Pulmonary artery endothelial cell (primary cell): ENCODE measurements around the gene COQ6. TPM values are rescaled to one million over a fixed set of nuclear protein-coding genes. Genes with fewer than 3 reads are reported as not detected.
"Not testable (repeated sequence)": the region's sequence is repeated elsewhere in the genome, so short reads cannot be mapped to it uniquely, and the experiment has no call there.

Source experiments
- DNase-seq: peaks from one replicate; pipeline ENCODE4 v3.0.0-alpha.2; 2011; ENCODE audit warnings: low read depth, low spot score
- total RNA-seq: library from RNA; depleted of rRNA; stranded (reverse); fragments of >200 nt; gene quantifications from 2 replicates; pipeline ENCODE4 v1.2.3, GENCODE V29; 2014

COQ6 gene
- total RNA-seq, 1 donor from 2014 or later: 17.5 TPM

- DNase-seq: no peak
Observed at GRCh38 chr14:73977896-73978295, 27.8 kb downstream of the COQ6 start.

GRCh38 chr14:73988065-73988464, 38.0 kb downstream of the COQ6 start:
- DNase-seq: no peak

GRCh38 chr14:73988656-73989055, 38.6 kb downstream of the COQ6 start:
- DNase-seq: not testable (repeated sequence)

GRCh38 chr14:73991092-73991491, 41.0 kb downstream of the COQ6 start:
- DNase-seq: no peak

GRCh38 chr14:73994926-73995325, 44.8 kb downstream of the COQ6 start:
- not testable (repeated sequence) for DNase-seq

GRCh38 chr14:73995977-73996378, 45.9 kb downstream of the COQ6 start:
- DNase-seq: no peak

- DNase-seq: no peak
Observed at GRCh38 chr14:73996731-73997107, 46.6 kb downstream of the COQ6 start.

- no peak for DNase-seq
Observed at GRCh38 chr14:73997108-73997943, 47.2 kb downstream of the COQ6 start.

GRCh38 chr14:73997944-73998447, 47.9 kb downstream of the COQ6 start:
- no peak for DNase-seq

GRCh38 chr14:73998726-73999125, 48.6 kb downstream of the COQ6 start:
- no peak for DNase-seq

- DNase-seq: not testable (repeated sequence)
Observed at GRCh38 chr14:74005664-74006063, 55.6 kb downstream of the COQ6 start.

GRCh38 chr14:74008843-74009499, 58.9 kb downstream of the COQ6 start:
- DNase-seq: peak; percentile 33

Other genes starting within 250 kb of the COQ6 start
- gene PNMA1, start 235.9 kb upstream of the COQ6 start, total RNA-seq: 25.3 and 25.5 TPM in 2 replicates
- gene PTGR2, start 98.5 kb upstream of the COQ6 start, total RNA-seq: 1.9 TPM in 2 replicates
- gene ZNF410, start 63.4 kb upstream of the COQ6 start, total RNA-seq: 56.8 and 67.2 TPM in 2 replicates
- 1.5 and 2.6 TPM in 2 replicates for gene FAM161B, start 208 bp upstream of the COQ6 start, total RNA-seq
- gene ENTPD5, start 69.0 kb downstream of the COQ6 start, total RNA-seq: 9.9 and 12.7 TPM in 2 replicates
- 1.3 and 1.9 TPM in 2 replicates for gene BBOF1, start 69.0 kb downstream of the COQ6 start, total RNA-seq
- gene ALDH6A1, start 134.2 kb downstream of the COQ6 start, total RNA-seq: 21.6 and 30.9 TPM in 2 replicates
- gene LIN52, start 134.7 kb downstream of the COQ6 start, total RNA-seq: 11.0 and 15.5 TPM in 2 replicates